H1 (cell line): ENCODE data around the gene TMEM271. TPM values are rescaled to one million over a fixed set of nuclear protein-coding genes. Genes with fewer than 3 reads are reported as not detected.

Source experiments
- CTCF ChIA-PET: fragments of 300-600 bp; sonication (Branson Sonifier 250); formaldehyde crosslinking; loops from one replicate; lab custom pipeline; 2021; ENCODE audit not compliant: partially characterized antibody; lab: Charles Lee
- POLR2A ChIA-PET: fragments of 300-600 bp; sonication (Branson Sonifier 250); formaldehyde crosslinking; loops from one replicate; lab custom pipeline; 2021; ENCODE audit warnings: inconsistent platforms; ENCODE audit not compliant: partially characterized antibody; lab: Charles Lee
- DNase-seq, 2 experiments: peaks; one replicate each; pipeline versions ENCODE4 v3.0.0 to v3.0.0-alpha.2; 2010 to 2022; ENCODE audit warnings: low spot score in 2 of 2, low read depth in 1 of 2, mixed read lengths in 1 of 2
- FAIRE-seq: peaks from 2 replicates; lab custom pipeline; 2011; peaks lifted over from hg19 to GRCh38; lab: Jason Lieb, UNC
- H2AFZ ChIP-seq: 2 replicates; pipeline ENCODE4 v1.8.1; 2012; ENCODE audit warnings: low read length, inconsistent platforms
- H2AK5ac ChIP-seq: 2 replicates; pipeline ENCODE4 v1.6.1; 2013; ENCODE audit warnings: low read depth, low read length
- H2BK120ac ChIP-seq: replicated peaks from 2 replicates; pipeline ENCODE3; 2013; ENCODE audit warnings: low read depth, low read length, inconsistent platforms
- H2BK12ac ChIP-seq: 2 replicates; pipeline ENCODE4 v1.6.1; 2013; ENCODE audit warnings: low read depth, low read length
- H2BK15ac ChIP-seq: 2 replicates; pipeline ENCODE4 v1.6.1; 2013; ENCODE audit warnings: low read length
- H2BK20ac ChIP-seq: 2 replicates; pipeline ENCODE4 v1.6.1; 2013; ENCODE audit warnings: low read length
- H2BK5ac ChIP-seq: 2 replicates; pipeline ENCODE4 v1.6.1; 2013; ENCODE audit warnings: low read depth, low read length
- H3K14ac ChIP-seq: 2 replicates; pipeline ENCODE4 v1.6.1; 2013; ENCODE audit warnings: inconsistent platforms; ENCODE audit not compliant: insufficient read length
- H3K18ac ChIP-seq: 2 replicates; pipeline ENCODE4 v1.6.1; 2013; ENCODE audit warnings: low read length; ENCODE audit errors: extremely low read depth
- H3K23ac ChIP-seq: 2 replicates; pipeline ENCODE4 v1.6.1; 2013; ENCODE audit warnings: inconsistent platforms; ENCODE audit not compliant: insufficient read length
- H3K23me2 ChIP-seq: 2 replicates; pipeline ENCODE4 v1.6.1; 2013; ENCODE audit warnings: low read depth, low read length
- H3K27ac ChIP-seq: 2 replicates; pipeline ENCODE4 v1.6.1; 2011; ENCODE audit warnings: low read depth, low read length, inconsistent platforms
- H3K27me3 ChIP-seq, 4 experiments: replicated peaks in 1 of 4; 1 replicate in 1 of 4; 2 replicates in 3 of 4; pipeline versions ENCODE4 v1.6.1 to v1.8.1; 2011 to 2013; ENCODE audit warnings: low read length in 3 of 4, mild to moderate bottlenecking in 3 of 4, inconsistent platforms in 2 of 4, mixed read lengths in 2 of 4, moderate library complexity in 1 of 4; ENCODE audit not compliant: control insufficient read depth in 3 of 4, insufficient read depth in 3 of 4; ENCODE audit errors: extremely low read depth in 1 of 4
- H3K36me3 ChIP-seq, 4 experiments: 2 replicates each; pipeline versions ENCODE4 v1.6.1 to v1.8.1; 2011 to 2013; ENCODE audit warnings: mild to moderate bottlenecking in 4 of 4, low read length in 3 of 4, moderate library complexity in 2 of 4, control low read depth in 1 of 4, inconsistent platforms in 1 of 4; ENCODE audit not compliant: insufficient read depth in 4 of 4, control insufficient read depth in 2 of 4
- H3K4ac ChIP-seq: replicated peaks from 2 replicates; pipeline ENCODE3; 2013; ENCODE audit warnings: low read length, low read depth, mixed read lengths, inconsistent platforms; ENCODE audit not compliant: insufficient read length
- H3K4me1 ChIP-seq, 4 experiments: replicated peaks in 1 of 4; 1 replicate in 1 of 4; 2 replicates in 3 of 4; pipeline versions ENCODE4 v1.6.1 to v1.8.1; 2011 to 2013; ENCODE audit warnings: low read length in 3 of 4, inconsistent platforms in 2 of 4, mixed read lengths in 1 of 4; ENCODE audit not compliant: insufficient read depth in 4 of 4, control insufficient read depth in 3 of 4
- H3K4me2 ChIP-seq, 2 experiments: 2 replicates each; pipeline versions ENCODE4 v1.6.1 to v1.8.1; 2011 to 2013; ENCODE audit warnings: low read depth in 2 of 2, low read length in 2 of 2, control low read depth in 1 of 2, inconsistent platforms in 1 of 2, mild to moderate bottlenecking in 1 of 2; ENCODE audit not compliant: insufficient read depth in 1 of 2
- H3K4me3 ChIP-seq, 4 experiments: fragments of 200-600, 300-600 bp in 1 of 4; sonication (generic), shearing (Covaris generic), sonication (Bioruptor Twin) in 1 of 4; 2 replicates each; pipeline versions ENCODE4 v1.5.1 to v1.8.1; 2011 to 2016; ENCODE audit warnings: low read length in 4 of 4, low read depth in 3 of 4, control low read depth in 2 of 4, inconsistent platforms in 2 of 4, mild to moderate bottlenecking in 2 of 4, mixed read lengths in 1 of 4, moderate library complexity in 1 of 4; ENCODE audit not compliant: insufficient read depth in 2 of 4; ENCODE audit errors: extremely low read depth in 1 of 4
- H3K56ac ChIP-seq: replicated peaks from 2 replicates; pipeline ENCODE3; 2013; ENCODE audit warnings: low read depth, mild to moderate bottlenecking, mixed read lengths, low read length, inconsistent platforms; ENCODE audit not compliant: insufficient read length
- H3K79me1 ChIP-seq: 2 replicates; pipeline ENCODE4 v1.6.1; 2013; ENCODE audit warnings: low read depth, low read length, control low read depth
- H3K79me2 ChIP-seq, 2 experiments: 2 replicates each; pipeline versions ENCODE4 v1.6.1 to v1.8.1; 2012 to 2013; ENCODE audit warnings: low read length in 2 of 2, mild to moderate bottlenecking in 2 of 2, inconsistent platforms in 1 of 2; ENCODE audit not compliant: insufficient read depth in 2 of 2, control insufficient read depth in 1 of 2
- H3K9ac ChIP-seq, 4 experiments: replicated peaks in 1 of 4; 1 replicate in 1 of 4; 2 replicates in 3 of 4; pipeline versions ENCODE4 v1.6.1 to v1.8.1; 2011 to 2013; ENCODE audit warnings: low read depth in 3 of 4, low read length in 3 of 4, control low read depth in 2 of 4, mild to moderate bottlenecking in 2 of 4, moderate library complexity in 2 of 4, inconsistent platforms in 1 of 4; ENCODE audit errors: extremely low read depth in 1 of 4
- H3K9me3 ChIP-seq, 2 experiments: 2 replicates each; pipeline versions ENCODE4 v1.6.1 to v1.8.1; 2012 to 2013; ENCODE audit warnings: mild to moderate bottlenecking in 2 of 2, moderate library complexity in 2 of 2, control low read depth in 1 of 2, inconsistent platforms in 1 of 2, low read depth in 1 of 2, low read length in 1 of 2, mixed read lengths in 1 of 2; ENCODE audit not compliant: insufficient read depth in 2 of 2
- H4K20me1 ChIP-seq, 2 experiments: replicated peaks in 1 of 2; 2 replicates each; pipeline versions ENCODE3 to v1.8.1; 2011 to 2013; ENCODE audit warnings: inconsistent platforms in 2 of 2, low read length in 2 of 2, mild to moderate bottlenecking in 1 of 2; ENCODE audit not compliant: insufficient read depth in 2 of 2, control insufficient read depth in 1 of 2
- H4K5ac ChIP-seq: 2 replicates; pipeline ENCODE4 v1.6.1; 2013; ENCODE audit warnings: low read length, low read depth, mixed read lengths, inconsistent platforms; ENCODE audit not compliant: insufficient read length
- H4K8ac ChIP-seq: 2 replicates; pipeline ENCODE4 v1.8.0; 2013; ENCODE audit warnings: mild to moderate bottlenecking, moderate library complexity, low read length, inconsistent platforms; ENCODE audit not compliant: insufficient read depth; ENCODE audit errors: extremely low read depth
- H4K91ac ChIP-seq: replicated peaks from 2 replicates; pipeline ENCODE3; 2013; ENCODE audit warnings: low read length, mixed read lengths, inconsistent platforms; ENCODE audit not compliant: insufficient read length
- KDM5A ChIP-seq: fragments of 200-600 bp; IDR thresholded peaks from 2 replicates; pipeline ENCODE4 v1.7.1; 2012; ENCODE audit warnings: mild to moderate bottlenecking, low read length, inconsistent platforms, mixed read lengths
- POU5F1 ChIP-seq: IDR thresholded peaks from 2 replicates; pipeline ENCODE4 v1.6.1; 2011; ENCODE audit warnings: low read depth, mild to moderate bottlenecking, low read length, moderate library complexity
- SIX5 ChIP-seq: IDR thresholded peaks from 2 replicates; pipeline ENCODE4 v1.6.1; 2011; ENCODE audit warnings: mild to moderate bottlenecking, low read depth, low read length
- TAF1 ChIP-seq: IDR thresholded peaks from 2 replicates; pipeline ENCODE4 v1.6.1; 2011; ENCODE audit warnings: mild to moderate bottlenecking, low read depth, low read length
- WGBS, 2 experiments: shearing (Covaris generic) in 1 of 2; methylation state at CpG; one replicate each; pipeline versions ENCODE4 v1.1.6 to v1.1.7; 2013 to 2015; ENCODE audit warnings: low lambda C conversion rate in 2 of 2, mixed read lengths in 2 of 2, inconsistent platforms in 1 of 2, low coverage in 1 of 2, missing lambda C conversion rate in 1 of 2; ENCODE audit not compliant: insufficient replicate concordance in 2 of 2, insufficient coverage in 1 of 2, insufficient read length in 1 of 2; ENCODE audit errors: extremely low coverage in 1 of 2, missing lambda C conversion rate in 1 of 2; 5-methylcytosine and 5-hydroxymethylcytosine counted together
- polyA plus RNA-seq, 7 experiments: library from polyadenylated mRNA; depleted of rRNA in 3 of 7; stranded (reverse) in 5 of 7; unstranded in 2 of 7; fragments of >200 nt in 5 of 7; fragments of 200-250 nt in 2 of 7; gene quantifications; 1 replicate in 5 of 7; 2 replicates in 1 of 7; 4 replicates in 1 of 7; pipeline versions ENCODE4 v1.2.1 to v1.2.3, GENCODE V29; 2011 to 2013; ENCODE audit warnings: missing spikeins in 2 of 7, mixed read lengths in 2 of 7
- total RNA-seq: library from RNA; stranded (reverse); fragmentation: NEBNext Ultra II Directional; extraction: Animal tissue kit (Norgen Biotek cat#: 25700); gene quantifications from 2 replicates; pipeline ENCODE4 v1.2.1, GENCODE V29; 2021

The TMEM271 gene
- total and polyA plus RNA-seq, 2 of the 8 experiments (the other 6 are each of a cell fraction or from before 2014, with no cell fraction given), result 0.08 to 0.35 TPM

- FAIRE-seq (no peak), DNase-seq (no peak)
- no peaks in the 10 kb centered on the region for H3K79me1 ChIP-seq
- H3K23ac ChIP-seq, result no peak overlapping the region
- H3K27me3 ChIP-seq, result peaks cover 12 to 16% (median 12%) of the 10 kb centered on the region in 4 experiments
- H3K18ac ChIP-seq, result no peak overlapping the region
- no peak overlapping the region for H4K91ac ChIP-seq
- H3K4me2 ChIP-seq, result no peak overlapping the region
- ChIA-PET CTCF (no interaction called here), POLR2A (interaction anchor here (0.6 kb wide), 2 partner anchors 83 to 327 kb away, joined by 3 read pairs; no protein-coding TSS in a partner anchor)
- no peak overlapping the region for H4K5ac ChIP-seq
- no peak overlapping the region for H2BK15ac ChIP-seq
- no peak overlapping the region for H3K27ac ChIP-seq
- H4K8ac ChIP-seq, result no peak overlapping the region
- no peaks in the 10 kb centered on the region for H3K23me2 ChIP-seq
- H3K9ac ChIP-seq, result no peak overlapping the region
- H3K4ac ChIP-seq, result no peak overlapping the region
- H3K36me3 ChIP-seq, result no peaks in the 10 kb centered on the region
- no peak overlapping the region for H2BK20ac ChIP-seq
- H3K4me1 ChIP-seq, result peaks cover 0 to 4% (median 1%) of the 10 kb centered on the region in 4 experiments; a peak in 3 of 7 replicates
- no peaks in the 10 kb centered on the region for H4K20me1 ChIP-seq
- H2BK12ac ChIP-seq, result no peak overlapping the region
- no peak overlapping the region for H2AK5ac ChIP-seq
- no peak overlapping the region for H3K14ac ChIP-seq
- no peak overlapping the region for H3K56ac ChIP-seq
- H2BK5ac ChIP-seq, result no peak overlapping the region
- H2AFZ ChIP-seq, result no peak overlapping the region
- no peak overlapping the region for H2BK120ac ChIP-seq
- no peak overlapping the region for H3K4me3 ChIP-seq
- peaks cover 0 to 8% of the 10 kb centered on the region in 2 experiments; a peak in 1 of 4 replicates for H3K9me3 ChIP-seq
- H3K79me2 ChIP-seq, result no peaks in the 10 kb centered on the region
- WGBS, 2 experiments, result 83% methylated on average over 2 of the region's 2 CpGs; no CpG with 5 or more reads in 1 of the 2 experiments
- no peak for TF ChIP-seq TAF1
- TF ChIP-seq SIX5, result no peak
- no peak for TF ChIP-seq POU5F1
- no peak for TF ChIP-seq KDM5A
Measured at GRCh38 chr4:583820-584219, 7.7 kb upstream of the TMEM271 start.
